Colonic mucosa (tissue), 4 donors: Measurements from ENCODE around the gene NCKAP5. TPM values are rescaled to one million over a fixed set of nuclear protein-coding genes. Genes with fewer than 3 reads are reported as not detected.

ENCODE experiments used
- DNase-seq: peaks from one replicate; pipeline ENCODE4 v3.0.0-alpha.2; 2020
- H3K27ac ChIP-seq: fragments of 200-600 bp; one replicate; pipeline ENCODE4 v1.8.0; 2021
- H3K27me3 ChIP-seq: fragments of 200-600 bp; one replicate; pipeline ENCODE4 v1.8.0; 2021
- H3K36me3 ChIP-seq: fragments of 200-600 bp; one replicate; pipeline ENCODE4 v1.8.0; 2021
- H3K4me1 ChIP-seq: fragments of 200-600 bp; one replicate; pipeline ENCODE4 v1.8.0; 2021; ENCODE audit warnings: mild to moderate bottlenecking
- H3K4me3 ChIP-seq: fragments of 200-600 bp; one replicate; pipeline ENCODE4 v1.8.0; 2021
- H3K9ac ChIP-seq, 2 donors: one replicate each; pipeline ENCODE4 v1.7.0; 2013; ENCODE audit warnings: control low read depth in 2 of 2, low read depth in 2 of 2, low read length in 2 of 2
- H3K9me3 ChIP-seq: fragments of 200-600 bp; one replicate; pipeline ENCODE4 v1.8.0; 2021
- CTCF ChIP-seq: fragments of 200-600 bp; IDR thresholded peaks from one replicate; pipeline ENCODE4 v1.8.0; 2022; ENCODE audit warnings: antibody characterized with exemption, mild to moderate bottlenecking
- intact Hi-C: fragments of 100-400 bp; cut with DNase I; formaldehyde crosslinking; loops from one replicate; pipeline ENCODE4 v1.14.1; 2022
- total RNA-seq, 2 donors: library from RNA; stranded (reverse); fragmentation: NEBNext Ultra II Directional in 1 of 2; extraction: Animal tissue kit (Norgen Biotek cat#: 25700) in 1 of 2; gene quantifications; one replicate each; pipeline ENCODE4 v1.2.1, GENCODE V29; 2021
- donor health status: healthy.
- donor health status: DM: no; HTN: no; CAD: no.
- donor health status: DM: no; HTN: no; CAD: no.

NCKAP5 gene
- total RNA-seq, 2 donors from 2014 or later = 2.9 to 3.7 TPM

- Histone ChIP-seq H3K27ac (no peak overlapping the region), H3K4me3 (no peak overlapping the region), H3K9ac (no peak overlapping the region), H3K4me1 (no peaks in the 10 kb centered on the region), H3K36me3 (no peaks in the 10 kb centered on the region), H3K9me3 (no peaks in the 10 kb centered on the region), H3K27me3 (no peaks in the 10 kb centered on the region)
- intact Hi-C loops = no loop called here
- no peak for TF ChIP-seq CTCF
- no peak for DNase-seq
Measured at GRCh38 chr2:133123393-133123792, 444.9 kb downstream of the NCKAP5 start.

- H3K36me3 ChIP-seq = no peaks in the 10 kb centered on the region
- no peak overlapping the region for H3K9ac ChIP-seq
- no peaks in the 10 kb centered on the region for H3K9me3 ChIP-seq
- TF ChIP-seq CTCF = no peak
- no peak for DNase-seq
- intact Hi-C loops = no loop called here
- H3K27me3 ChIP-seq = no peaks in the 10 kb centered on the region
- H3K4me1 ChIP-seq = no peaks in the 10 kb centered on the region
- no peak overlapping the region for H3K4me3 ChIP-seq
- no peak overlapping the region for H3K27ac ChIP-seq
Measured at GRCh38 chr2:133122529-133122928, 445.7 kb downstream of the NCKAP5 start.

- DNase-seq = no peak
- no peak for TF ChIP-seq CTCF
- no peaks in the 10 kb centered on the region for H3K4me1 ChIP-seq
- no peak overlapping the region for H3K9ac ChIP-seq
- intact Hi-C loops = no loop called here
- H3K27me3 ChIP-seq = no peaks in the 10 kb centered on the region
- no peaks in the 10 kb centered on the region for H3K9me3 ChIP-seq
- H3K36me3 ChIP-seq = no peaks in the 10 kb centered on the region
- no peak overlapping the region for H3K27ac ChIP-seq
- no peak overlapping the region for H3K4me3 ChIP-seq
Measured at GRCh38 chr2:133120310-133120709, 448.0 kb downstream of the NCKAP5 start.

- Histone ChIP-seq H3K27me3 (no peaks in the 10 kb centered on the region), H3K4me3 (no peak overlapping the region), H3K4me1 (no peaks in the 10 kb centered on the region), H3K9ac (no peak overlapping the region), H3K27ac (no peak overlapping the region), H3K36me3 (no peaks in the 10 kb centered on the region), H3K9me3 (no peaks in the 10 kb centered on the region)
- intact Hi-C loops = no loop called here
- no peak for DNase-seq
- TF ChIP-seq CTCF = no peak
Measured at GRCh38 chr2:133110201-133110600, 458.1 kb downstream of the NCKAP5 start.

GRCh38 chr2:133109772-133110171 lies 458.5 kb downstream of the NCKAP5 start:
- H3K36me3 ChIP-seq = no peaks in the 10 kb centered on the region
- no peaks in the 10 kb centered on the region for H3K4me1 ChIP-seq
- H3K4me3 ChIP-seq = no peak overlapping the region
- H3K9ac ChIP-seq = no peak overlapping the region
- no peak overlapping the region for H3K27ac ChIP-seq
- no peak for DNase-seq
- no peaks in the 10 kb centered on the region for H3K9me3 ChIP-seq
- no peaks in the 10 kb centered on the region for H3K27me3 ChIP-seq
- intact Hi-C loops = no loop called here
- no peak for TF ChIP-seq CTCF
